Type B pancreatic cell (in vitro differentiated cells): Measurements from ENCODE around the gene VSIR. TPM values are rescaled to one million over a fixed set of nuclear protein-coding genes. Genes with fewer than 3 reads are reported as not detected.

Source experiments
- DNase-seq: peaks from one replicate; pipeline ENCODE4 v3.0.0; 2021; ENCODE audit warnings: mixed read lengths; ENCODE audit not compliant: unreplicated experiment; ENCODE audit errors: extremely low spot score
- H3K27ac Mint-ChIP-seq: 2 replicates; pipeline ENCODE4 v1.8.0; 2021; ENCODE audit warnings: mild to moderate bottlenecking, mixed read lengths
- H3K27me3 Mint-ChIP-seq: 2 replicates; pipeline ENCODE4 v1.8.0; 2021; ENCODE audit warnings: mixed read lengths
- H3K36me3 Mint-ChIP-seq: 2 replicates; pipeline ENCODE4 v1.8.0; 2021; ENCODE audit warnings: mixed read lengths
- H3K4me1 Mint-ChIP-seq: one replicate; pipeline ENCODE4 v1.8.0; 2021; ENCODE audit warnings: mixed read lengths; ENCODE audit not compliant: unreplicated experiment
- H3K4me3 Mint-ChIP-seq: 2 replicates; pipeline ENCODE4 v1.8.0; 2021; ENCODE audit warnings: mild to moderate bottlenecking, mixed read lengths
- H3K9me3 Mint-ChIP-seq: 2 replicates; pipeline ENCODE4 v1.8.0; 2021; ENCODE audit warnings: mixed read lengths
- total RNA-seq: library from RNA; stranded (reverse); gene quantifications from 2 replicates; pipeline ENCODE4 v1.2.1, GENCODE V29; 2021; ENCODE audit warnings: low replicate concordance
- TF ChIP-seq, protein P1 (sequence below): fragments of 200-600 bp; sonication (generic); conservative IDR thresholded peaks from 2 replicates; pipeline ENCODE4 v1.5.0; 2021; ENCODE audit warnings: antibody characterized with exemption, mild to moderate bottlenecking

Gene VSIR
- total RNA-seq, 1 donor from 2014 or later, result 47.0 TPM

DNA sequence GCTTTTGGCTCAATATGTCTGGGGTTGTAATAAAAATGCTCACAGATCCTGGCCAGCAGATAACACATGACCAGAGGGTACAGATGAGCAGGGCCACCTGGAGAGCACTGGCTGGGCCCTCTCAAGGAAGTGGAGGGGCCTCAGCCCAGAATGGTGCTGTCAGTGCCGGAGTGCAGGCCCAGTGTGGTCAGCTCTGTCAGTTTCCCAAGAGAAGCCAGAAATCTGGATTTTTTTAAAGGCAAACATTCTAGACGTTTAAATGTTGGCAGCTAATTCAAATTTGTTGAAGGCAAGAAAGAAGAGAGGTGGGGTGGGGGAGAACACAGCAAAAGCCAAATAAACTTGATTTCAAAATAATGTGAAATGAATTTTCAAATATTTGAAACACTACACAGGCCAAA is 55.8 kb downstream of the VSIR start:
- Mint-ChIP-seq H3K27me3 (peaks cover 4% of the 10 kb centered on the region), H3K36me3 (no peaks in the 10 kb centered on the region), H3K27ac (no peak overlapping the region), H3K4me1 (peaks cover 14% of the 10 kb centered on the region), H3K4me3 (no peak overlapping the region), H3K9me3 (no peaks in the 10 kb centered on the region)
- TF ChIP-seq, protein P1, sequence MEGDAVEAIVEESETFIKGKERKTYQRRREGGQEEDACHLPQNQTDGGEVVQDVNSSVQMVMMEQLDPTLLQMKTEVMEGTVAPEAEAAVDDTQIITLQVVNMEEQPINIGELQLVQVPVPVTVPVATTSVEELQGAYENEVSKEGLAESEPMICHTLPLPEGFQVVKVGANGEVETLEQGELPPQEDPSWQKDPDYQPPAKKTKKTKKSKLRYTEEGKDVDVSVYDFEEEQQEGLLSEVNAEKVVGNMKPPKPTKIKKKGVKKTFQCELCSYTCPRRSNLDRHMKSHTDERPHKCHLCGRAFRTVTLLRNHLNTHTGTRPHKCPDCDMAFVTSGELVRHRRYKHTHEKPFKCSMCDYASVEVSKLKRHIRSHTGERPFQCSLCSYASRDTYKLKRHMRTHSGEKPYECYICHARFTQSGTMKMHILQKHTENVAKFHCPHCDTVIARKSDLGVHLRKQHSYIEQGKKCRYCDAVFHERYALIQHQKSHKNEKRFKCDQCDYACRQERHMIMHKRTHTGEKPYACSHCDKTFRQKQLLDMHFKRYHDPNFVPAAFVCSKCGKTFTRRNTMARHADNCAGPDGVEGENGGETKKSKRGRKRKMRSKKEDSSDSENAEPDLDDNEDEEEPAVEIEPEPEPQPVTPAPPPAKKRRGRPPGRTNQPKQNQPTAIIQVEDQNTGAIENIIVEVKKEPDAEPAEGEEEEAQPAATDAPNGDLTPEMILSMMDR, result no peak
- no peak for DNase-seq

DNA sequence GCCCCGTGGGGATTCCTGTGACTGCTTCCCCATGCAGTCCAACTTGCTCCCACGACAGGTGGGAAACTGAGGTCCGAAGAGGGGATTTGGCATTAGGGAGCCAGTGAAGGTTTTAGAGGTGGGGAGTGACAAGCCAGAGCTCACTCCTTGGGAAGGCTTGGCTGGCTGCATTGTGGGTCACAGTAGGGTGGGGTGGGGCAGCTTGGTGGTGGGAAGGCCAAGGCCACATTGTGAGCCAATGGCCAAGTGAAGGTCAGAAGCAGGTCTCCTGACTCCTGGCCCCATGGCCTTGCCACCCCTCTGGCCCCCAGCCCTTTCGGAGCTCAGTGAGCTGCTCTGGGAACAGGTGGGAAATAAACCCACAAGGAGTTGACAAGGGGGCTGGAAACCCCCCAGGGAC is 56.3 kb downstream of the VSIR start:
- Mint-ChIP-seq H3K9me3 (no peaks in the 10 kb centered on the region), H3K27me3 (peaks cover 4% of the 10 kb centered on the region), H3K36me3 (no peaks in the 10 kb centered on the region), H3K27ac (no peak overlapping the region), H3K4me1 (peaks cover 14% of the 10 kb centered on the region), H3K4me3 (no peak overlapping the region)
- no peak for DNase-seq
- TF ChIP-seq, protein P1, result no peak

DNA sequence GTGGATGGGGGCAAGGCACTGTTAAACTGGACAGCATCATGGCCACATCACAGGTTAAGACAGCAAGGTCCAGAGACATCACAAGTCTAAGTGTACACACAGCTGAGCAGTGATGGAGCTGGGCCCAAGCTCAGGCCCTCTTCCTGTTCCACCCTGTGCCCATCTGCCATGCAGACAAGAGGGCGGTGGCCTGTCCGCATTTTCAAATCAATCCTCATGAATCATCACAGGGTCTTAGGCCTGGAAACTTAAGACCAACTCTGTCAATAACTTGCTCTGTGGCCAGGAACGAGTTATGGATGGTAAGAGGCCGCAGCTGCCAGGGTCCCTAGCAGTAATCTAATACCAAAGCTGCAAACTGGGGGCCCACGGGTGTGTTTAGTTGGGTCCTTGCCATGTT is 56.9 kb downstream of the VSIR start:
- Mint-ChIP-seq H3K36me3 (no peaks in the 10 kb centered on the region), H3K27me3 (peaks cover 2% of the 10 kb centered on the region), H3K9me3 (no peaks in the 10 kb centered on the region), H3K4me3 (no peak overlapping the region), H3K4me1 (peaks cover 19% of the 10 kb centered on the region), H3K27ac (no peak overlapping the region)
- DNase-seq, result no peak
- TF ChIP-seq, protein P1, result no peak

DNA sequence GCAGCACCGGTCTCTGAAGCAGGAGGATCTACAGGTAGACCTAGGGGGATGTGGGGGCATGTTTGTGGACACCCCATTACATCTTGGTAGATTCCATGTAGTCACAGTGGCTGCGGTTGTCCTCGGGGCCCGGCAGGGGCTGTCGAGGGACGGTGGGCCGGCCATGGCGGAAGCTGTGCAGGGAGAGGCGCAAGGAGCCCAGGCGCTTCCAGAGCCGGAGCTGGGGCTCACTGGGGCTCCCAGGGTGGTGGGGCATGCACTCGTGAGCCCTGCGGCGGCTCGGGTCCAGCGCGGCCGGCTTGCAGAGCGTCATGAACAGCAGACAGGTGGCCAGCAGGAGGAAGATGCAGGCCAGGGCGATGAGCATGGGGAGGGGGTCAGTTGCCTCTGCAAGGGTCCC is 57.5 kb downstream of the VSIR start:
- Mint-ChIP-seq H3K27me3 (no peaks in the 10 kb centered on the region), H3K4me1 (peaks cover 19% of the 10 kb centered on the region), H3K36me3 (no peaks in the 10 kb centered on the region), H3K27ac (no peak overlapping the region), H3K4me3 (no peak overlapping the region), H3K9me3 (no peaks in the 10 kb centered on the region)
- TF ChIP-seq, protein P1, result no peak
- DNase-seq, result no peak

DNA sequence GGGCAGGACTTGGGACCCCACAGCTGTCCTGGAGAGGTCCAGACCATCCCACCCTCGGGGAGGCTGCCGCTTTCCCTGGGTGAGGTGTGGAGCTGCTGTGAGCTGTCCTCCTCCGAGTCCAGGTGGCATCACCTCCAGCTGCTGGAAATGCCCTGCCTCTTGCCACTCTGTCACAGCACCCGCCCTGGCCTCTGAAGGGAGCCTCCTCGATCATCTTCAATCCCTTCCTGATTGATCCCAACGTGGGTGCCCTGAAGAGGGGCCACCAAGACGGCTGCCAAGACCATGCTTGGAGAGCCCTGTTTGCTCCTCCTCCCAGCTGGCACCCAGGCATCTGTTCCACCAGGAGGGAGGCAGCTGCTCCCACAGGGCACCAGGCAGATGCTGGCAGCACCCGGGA is 58.3 kb downstream of the VSIR start:
- Mint-ChIP-seq H3K4me1 (peaks cover 19% of the 10 kb centered on the region), H3K4me3 (no peak overlapping the region), H3K36me3 (no peaks in the 10 kb centered on the region), H3K27ac (no peak overlapping the region), H3K9me3 (no peaks in the 10 kb centered on the region), H3K27me3 (no peaks in the 10 kb centered on the region)
- DNase-seq, result no peak
- TF ChIP-seq, protein P1, result no peak

DNA sequence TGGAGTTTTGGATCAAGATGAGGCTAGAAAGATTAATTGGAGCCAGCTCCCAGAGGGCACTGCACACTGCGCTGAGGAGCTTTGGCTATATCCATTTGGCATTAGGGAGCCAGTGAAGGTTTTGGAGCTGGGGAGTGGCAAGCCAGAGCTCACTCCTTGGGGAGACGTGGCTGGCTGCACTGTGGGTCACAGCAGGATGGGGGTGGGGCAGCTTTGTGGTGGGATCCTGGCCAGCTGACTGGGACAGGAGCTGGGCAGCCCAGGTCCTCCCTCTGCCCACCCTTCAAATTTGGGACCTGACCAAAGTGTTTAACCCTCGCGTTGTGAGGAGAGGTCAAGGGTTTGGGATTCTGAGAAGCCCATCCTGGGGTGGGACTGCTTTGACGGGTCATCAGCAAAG is 58.7 kb downstream of the VSIR start:
- TF ChIP-seq, protein P1, result no peak
- Mint-ChIP-seq H3K9me3 (no peaks in the 10 kb centered on the region), H3K27ac (no peak overlapping the region), H3K36me3 (no peaks in the 10 kb centered on the region), H3K4me1 (peaks cover 19% of the 10 kb centered on the region), H3K27me3 (no peaks in the 10 kb centered on the region), H3K4me3 (no peak overlapping the region)
- no peak for DNase-seq
